Karpas-422 (cell line): ENCODE results near the gene FRRS1. TPM values are rescaled to one million over a fixed set of nuclear protein-coding genes. Genes with fewer than 3 reads are reported as not detected.

Source experiments
- DNase-seq: peaks from one replicate; pipeline ENCODE4 v3.0.0-alpha.2; 2015
- H2AFZ ChIP-seq: fragments of 200-600 bp; sonication (generic); 2 replicates; pipeline ENCODE4 v1.6.1; 2014; ENCODE audit warnings: antibody characterized with exemption, low read length, mixed read lengths
- H3K27ac ChIP-seq: fragments of 200-600 bp; sonication (generic); 2 replicates; pipeline ENCODE4 v1.5.1; 2014; ENCODE audit warnings: mild to moderate bottlenecking, low read length, moderate library complexity
- H3K27me3 ChIP-seq: fragments of 200-600 bp; sonication (generic); 2 replicates; pipeline ENCODE4 v1.6.1; 2014; ENCODE audit warnings: low read length, mixed read lengths
- H3K36me3 ChIP-seq: fragments of 200-600 bp; sonication (generic); 2 replicates; pipeline ENCODE4 v1.6.1; 2014; ENCODE audit warnings: low read length, mixed read lengths; ENCODE audit not compliant: insufficient read depth
- H3K4me1 ChIP-seq: fragments of 200-600 bp; sonication (generic); 2 replicates; pipeline ENCODE4 v1.6.1; 2014; ENCODE audit warnings: mild to moderate bottlenecking, low read length, mixed read lengths
- H3K4me2 ChIP-seq: fragments of 200-600 bp; sonication (generic); 2 replicates; pipeline ENCODE4 v1.6.1; 2014; ENCODE audit warnings: low read length, low read depth, mild to moderate bottlenecking; ENCODE audit not compliant: poor library complexity, severe bottlenecking
- H3K4me3 ChIP-seq: fragments of 200-600 bp; sonication (generic); 2 replicates; pipeline ENCODE4 v1.5.1; 2014; ENCODE audit warnings: mild to moderate bottlenecking, antibody characterized with exemption, low read length, mixed read lengths
- H3K79me2 ChIP-seq: fragments of 200-600 bp; sonication (generic); 2 replicates; pipeline ENCODE4 v1.6.1; 2014; ENCODE audit warnings: mild to moderate bottlenecking, low read length, mixed read lengths
- H3K9ac ChIP-seq: fragments of 200-600 bp; sonication (generic); 2 replicates; pipeline ENCODE4 v1.6.0; 2014; ENCODE audit warnings: low read length
- H3K9me2 ChIP-seq: fragments of 200-600 bp; sonication (generic), shearing (Covaris generic); replicated peaks from 2 replicates; pipeline ENCODE4 v1.6.0; 2014; ENCODE audit warnings: mild to moderate bottlenecking, low read length, moderate library complexity; ENCODE audit not compliant: insufficient read depth
- H3K9me3 ChIP-seq: fragments of 300-700, 200-600 bp; sonication (generic); 2 replicates; pipeline ENCODE4 v1.6.1; 2014; ENCODE audit warnings: low read length, mixed read lengths
- H4K20me1 ChIP-seq: fragments of 200-600 bp; sonication (generic); 2 replicates; pipeline ENCODE4 v1.6.1; 2014; ENCODE audit warnings: mild to moderate bottlenecking, antibody characterized with exemption, low read length, low read depth; ENCODE audit not compliant: insufficient read depth
- total RNA-seq: library from RNA; depleted of rRNA; stranded (reverse); fragments of >200 nt; shearing (Covaris generic); gene quantifications from 2 replicates; pipeline ENCODE4 v1.2.3, GENCODE V29; 2014; ENCODE audit warnings: low replicate concordance

The FRRS1 gene
- total RNA-seq, 1 experiment from 2014 or later, result 47.1 TPM

DNA sequence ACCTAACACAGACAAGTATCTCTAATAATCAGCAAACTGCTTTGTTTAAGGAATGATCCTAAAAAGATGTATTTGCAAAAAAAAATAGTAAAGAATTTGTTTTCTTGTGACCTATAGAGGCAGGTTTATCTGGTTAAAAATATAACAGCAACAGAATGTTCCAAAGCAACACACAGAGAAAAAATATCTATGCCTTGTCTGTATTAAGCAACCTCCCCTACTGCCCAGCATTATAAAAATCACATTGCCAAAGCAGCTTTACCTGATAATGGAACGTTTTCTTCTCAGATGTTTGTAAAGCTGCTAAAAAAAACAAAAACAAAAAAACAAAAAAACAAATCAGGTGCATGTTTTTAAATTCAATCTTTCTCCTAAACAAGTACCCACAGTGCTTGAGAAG, 95.9 kb downstream of the FRRS1 start:
- peaks cover 45% of the 10 kb centered on the region for H3K4me1 ChIP-seq
- no peak overlapping the region for H2AFZ ChIP-seq
- H3K9me3 ChIP-seq, result no peaks in the 10 kb centered on the region
- H3K9me2 ChIP-seq, result no peaks in the 10 kb centered on the region
- H3K27me3 ChIP-seq, result no peaks in the 10 kb centered on the region
- peak overlapping the region; percentile 27 for H3K4me2 ChIP-seq
- DNase-seq, result no peak
- no peak overlapping the region for H3K9ac ChIP-seq
- H4K20me1 ChIP-seq, result no peaks in the 10 kb centered on the region
- H3K27ac ChIP-seq, result no peak overlapping the region
- H3K36me3 ChIP-seq, result no peaks in the 10 kb centered on the region
- H3K4me3 ChIP-seq, result no peak overlapping the region
- H3K79me2 ChIP-seq, result no peaks in the 10 kb centered on the region

DNA sequence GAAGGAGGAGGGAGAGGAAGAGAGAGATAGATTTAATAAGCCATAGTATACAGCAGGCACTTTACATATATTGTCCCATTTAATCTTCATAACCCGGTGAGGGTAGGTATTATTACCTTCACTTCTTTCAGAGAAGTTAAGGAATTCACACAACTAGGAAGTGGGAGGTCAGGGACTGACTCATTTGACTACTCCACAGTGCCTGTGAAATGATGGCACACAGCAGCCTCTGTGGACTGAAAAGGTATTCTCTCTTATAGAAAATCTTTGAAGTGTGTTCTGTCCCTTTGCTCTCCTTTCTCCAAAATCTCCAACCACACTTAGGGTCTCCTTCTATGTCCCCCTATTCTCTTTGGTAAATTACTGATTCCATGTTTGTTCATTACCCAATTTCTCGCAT, 96.6 kb downstream of the FRRS1 start:
- H3K9ac ChIP-seq, result no peak overlapping the region
- DNase-seq, result no peak
- H3K9me2 ChIP-seq, result no peaks in the 10 kb centered on the region
- no peak overlapping the region for H2AFZ ChIP-seq
- H3K4me2 ChIP-seq, result peak overlapping the region; percentile 27
- no peaks in the 10 kb centered on the region for H3K27me3 ChIP-seq
- H3K27ac ChIP-seq, result no peak overlapping the region
- no peaks in the 10 kb centered on the region for H4K20me1 ChIP-seq
- no peak overlapping the region for H3K4me3 ChIP-seq
- H3K4me1 ChIP-seq, result peaks cover 42% of the 10 kb centered on the region
- no peaks in the 10 kb centered on the region for H3K79me2 ChIP-seq
- H3K36me3 ChIP-seq, result no peaks in the 10 kb centered on the region
- H3K9me3 ChIP-seq, result no peaks in the 10 kb centered on the region

DNA sequence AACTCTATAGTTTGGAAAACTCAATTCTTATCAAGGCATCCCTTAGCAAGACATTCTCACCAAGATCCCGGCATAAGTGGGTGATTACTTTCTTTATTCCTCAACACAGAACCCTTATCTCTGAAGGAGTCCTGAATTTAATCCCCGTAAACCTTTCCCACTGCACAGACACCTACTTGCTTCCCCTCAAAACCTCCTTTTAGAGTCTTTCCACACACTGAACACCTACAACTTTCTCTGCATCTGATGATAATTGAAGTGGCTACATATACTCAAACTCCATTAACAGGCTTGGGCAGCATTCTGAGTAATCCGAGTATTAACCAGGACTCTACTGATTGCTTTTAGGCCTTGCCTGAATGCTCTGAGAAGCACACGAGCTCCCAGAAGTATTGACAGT, 97.1 kb downstream of the FRRS1 start:
- no peak overlapping the region for H3K4me2 ChIP-seq
- H4K20me1 ChIP-seq, result no peaks in the 10 kb centered on the region
- no peak overlapping the region for H3K27ac ChIP-seq
- H2AFZ ChIP-seq, result no peak overlapping the region
- no peak for DNase-seq
- H3K9ac ChIP-seq, result no peak overlapping the region
- H3K4me1 ChIP-seq, result peaks cover 42% of the 10 kb centered on the region
- no peak overlapping the region for H3K4me3 ChIP-seq
- no peaks in the 10 kb centered on the region for H3K79me2 ChIP-seq
- H3K9me2 ChIP-seq, result no peaks in the 10 kb centered on the region
- no peaks in the 10 kb centered on the region for H3K36me3 ChIP-seq
- H3K27me3 ChIP-seq, result no peaks in the 10 kb centered on the region
- H3K9me3 ChIP-seq, result no peaks in the 10 kb centered on the region

DNA sequence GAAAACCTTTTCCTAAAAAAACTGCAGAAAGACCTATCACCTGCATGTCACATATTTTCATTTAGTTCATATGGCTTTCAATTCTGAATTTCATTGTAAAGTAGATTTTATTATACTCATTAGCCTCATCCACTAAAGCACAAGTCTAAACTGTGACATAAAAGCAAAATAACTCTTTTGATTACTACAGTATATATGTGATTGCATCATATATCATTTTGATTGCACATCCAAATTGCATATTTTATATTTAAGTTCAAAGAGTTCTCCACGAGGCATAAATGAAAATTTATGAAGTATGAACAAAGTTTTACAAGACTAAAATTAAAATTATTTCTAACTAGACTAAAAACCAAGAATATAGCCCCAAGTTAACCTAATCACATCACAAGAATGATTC, 101.2 kb downstream of the FRRS1 start:
- peaks cover 9% of the 10 kb centered on the region for H3K4me1 ChIP-seq
- H3K9me3 ChIP-seq, result no peaks in the 10 kb centered on the region
- no peaks in the 10 kb centered on the region for H4K20me1 ChIP-seq
- no peak overlapping the region for H3K9ac ChIP-seq
- H3K4me2 ChIP-seq, result no peak overlapping the region
- H3K4me3 ChIP-seq, result no peak overlapping the region
- no peaks in the 10 kb centered on the region for H3K79me2 ChIP-seq
- DNase-seq, result no peak
- H3K27ac ChIP-seq, result no peak overlapping the region
- no peaks in the 10 kb centered on the region for H3K9me2 ChIP-seq
- H2AFZ ChIP-seq, result no peak overlapping the region
- H3K27me3 ChIP-seq, result no peaks in the 10 kb centered on the region
- no peaks in the 10 kb centered on the region for H3K36me3 ChIP-seq

DNA sequence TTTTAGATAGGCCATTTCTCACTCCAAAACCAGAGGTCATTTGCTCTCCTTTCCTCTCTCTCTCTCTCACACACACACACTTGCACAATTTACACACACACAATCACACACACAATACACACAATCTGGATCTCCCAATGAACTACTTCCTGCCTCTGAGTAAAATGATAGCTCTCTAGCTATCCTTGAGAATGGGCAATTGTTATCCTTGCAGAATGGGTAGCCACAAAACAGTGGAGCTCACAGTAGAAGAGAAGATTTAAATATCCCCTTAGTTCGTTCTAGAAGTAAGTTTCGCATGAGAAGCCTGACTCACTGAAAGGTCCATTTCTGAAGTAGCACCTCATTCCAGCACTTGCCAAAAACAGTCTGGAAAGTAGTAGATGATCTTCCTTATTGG, 102.9 kb downstream of the FRRS1 start:
- H3K79me2 ChIP-seq, result no peaks in the 10 kb centered on the region
- no peak overlapping the region for H2AFZ ChIP-seq
- H3K4me1 ChIP-seq, result no peaks in the 10 kb centered on the region; the same call in 1 of the 2 replicates
- H4K20me1 ChIP-seq, result no peaks in the 10 kb centered on the region
- H3K27ac ChIP-seq, result no peak overlapping the region
- H3K27me3 ChIP-seq, result no peaks in the 10 kb centered on the region
- no peak overlapping the region for H3K4me2 ChIP-seq
- no peak overlapping the region for H3K9ac ChIP-seq
- no peak overlapping the region for H3K4me3 ChIP-seq
- H3K9me3 ChIP-seq, result no peaks in the 10 kb centered on the region
- H3K9me2 ChIP-seq, result no peaks in the 10 kb centered on the region
- no peaks in the 10 kb centered on the region for H3K36me3 ChIP-seq
- DNase-seq, result no peak

DNA sequence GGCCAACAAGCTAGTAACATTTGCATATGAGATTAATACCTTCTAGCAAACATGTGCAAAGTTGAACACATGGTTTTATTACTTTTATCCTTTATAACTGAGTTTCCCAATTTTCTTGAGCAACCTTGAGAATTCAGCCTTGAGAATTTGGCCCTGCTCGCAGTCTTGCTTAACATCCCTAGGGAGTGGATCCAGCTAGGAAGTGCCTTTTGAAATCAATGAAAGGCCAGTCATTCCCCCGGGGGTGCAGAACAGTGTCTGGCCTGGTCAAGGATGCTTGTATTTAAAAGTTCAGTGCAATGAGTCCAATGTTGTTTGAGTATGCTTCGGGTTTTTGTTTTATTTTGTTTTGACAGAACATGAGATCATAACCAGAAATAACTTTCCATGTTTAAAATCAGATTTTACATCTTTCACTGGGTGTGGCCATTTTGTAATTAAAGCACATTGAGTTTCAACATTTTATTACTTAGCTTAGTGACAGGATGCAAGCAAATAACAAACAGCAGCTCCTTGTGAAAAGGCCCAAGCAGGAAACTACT, 103.8 kb downstream of the FRRS1 start:
- H3K9ac ChIP-seq, result no peak overlapping the region
- no peak overlapping the region for H2AFZ ChIP-seq
- no peaks in the 10 kb centered on the region; the same call in 1 of the 2 replicates for H3K4me1 ChIP-seq
- H4K20me1 ChIP-seq, result no peaks in the 10 kb centered on the region
- no peak overlapping the region for H3K4me3 ChIP-seq
- H3K27me3 ChIP-seq, result no peaks in the 10 kb centered on the region
- no peaks in the 10 kb centered on the region for H3K36me3 ChIP-seq
- no peak overlapping the region for H3K27ac ChIP-seq
- H3K9me3 ChIP-seq, result no peaks in the 10 kb centered on the region
- H3K4me2 ChIP-seq, result no peak overlapping the region
- no peaks in the 10 kb centered on the region for H3K79me2 ChIP-seq
- no peak for DNase-seq
- no peaks in the 10 kb centered on the region for H3K9me2 ChIP-seq

DNA sequence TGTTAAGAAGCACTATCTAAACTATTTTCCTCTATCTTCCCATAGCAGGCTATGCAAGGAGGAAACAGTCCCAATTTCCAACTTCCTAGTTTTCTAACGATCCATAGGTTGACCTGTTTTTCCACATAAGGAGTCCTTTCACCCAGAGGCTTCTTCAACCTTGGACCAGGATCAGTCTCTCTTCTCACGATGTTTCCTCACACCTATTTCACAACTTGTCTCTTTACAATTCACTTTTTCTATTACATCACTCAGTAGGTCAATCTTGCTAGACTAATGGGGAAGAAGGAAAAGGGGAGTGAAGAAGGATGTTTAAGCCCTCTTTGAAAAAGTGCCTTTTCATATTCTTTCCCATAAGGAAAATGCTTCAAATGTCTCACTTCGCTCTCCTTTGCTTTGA, 104.7 kb downstream of the FRRS1 start:
- H2AFZ ChIP-seq, result no peak overlapping the region
- no peak overlapping the region for H3K4me3 ChIP-seq
- no peak overlapping the region for H3K27ac ChIP-seq
- H3K9me2 ChIP-seq, result no peaks in the 10 kb centered on the region
- H3K27me3 ChIP-seq, result no peaks in the 10 kb centered on the region
- no peaks in the 10 kb centered on the region for H3K36me3 ChIP-seq
- no peaks in the 10 kb centered on the region; the same call in 1 of the 2 replicates for H3K4me1 ChIP-seq
- no peaks in the 10 kb centered on the region for H3K79me2 ChIP-seq
- H4K20me1 ChIP-seq, result no peaks in the 10 kb centered on the region
- H3K9ac ChIP-seq, result no peak overlapping the region
- no peak for DNase-seq
- H3K4me2 ChIP-seq, result no peak overlapping the region
- H3K9me3 ChIP-seq, result no peaks in the 10 kb centered on the region

DNA sequence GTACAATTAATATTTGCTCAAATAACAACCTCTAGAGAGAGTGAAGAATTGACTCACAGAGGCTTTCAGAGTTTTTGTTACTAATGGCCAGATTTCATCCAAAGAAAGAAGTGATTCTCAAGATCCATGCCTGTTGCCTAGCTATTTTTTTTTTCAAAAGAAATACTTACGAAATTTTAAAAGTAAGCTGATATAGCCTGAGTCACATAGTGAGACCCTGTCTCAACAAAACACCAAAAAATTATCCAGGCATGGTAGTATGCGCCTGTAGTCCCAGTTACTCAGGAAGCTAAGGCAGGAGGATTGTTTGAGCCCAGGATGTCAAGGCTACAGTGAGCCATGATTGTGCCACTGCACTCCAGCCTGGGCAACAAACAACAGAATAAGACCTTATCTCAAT, 105.9 kb downstream of the FRRS1 start:
- no peak overlapping the region for H3K27ac ChIP-seq
- H3K4me1 ChIP-seq, result no peaks in the 10 kb centered on the region; the same call in 1 of the 2 replicates
- H3K9ac ChIP-seq, result no peak overlapping the region
- H2AFZ ChIP-seq, result no peak overlapping the region
- no peak overlapping the region for H3K4me2 ChIP-seq
- no peaks in the 10 kb centered on the region for H3K79me2 ChIP-seq
- no peaks in the 10 kb centered on the region for H3K36me3 ChIP-seq
- H3K27me3 ChIP-seq, result no peaks in the 10 kb centered on the region
- no peak overlapping the region for H3K4me3 ChIP-seq
- no peaks in the 10 kb centered on the region for H3K9me2 ChIP-seq
- no peak for DNase-seq
- H3K9me3 ChIP-seq, result no peaks in the 10 kb centered on the region
- no peaks in the 10 kb centered on the region for H4K20me1 ChIP-seq
